GM21360 (cell line): ENCODE results near the gene TMEM184A.
"Not testable (repeated sequence)": the region's sequence is repeated elsewhere in the genome, so short reads cannot be mapped to it uniquely, and the experiment has no call there.

Experiments
- ATAC-seq: cut with Tn5 transposase; IDR thresholded peaks from one replicate; pipeline ENCODE4 v1.9.1; 2021; ENCODE audit warnings: mild to moderate bottlenecking, moderate library complexity; ENCODE audit not compliant: unreplicated experiment

Gene TMEM184A

GRCh38 chr7:1529383-1530116 is 26.5 kb downstream of the TMEM184A start:
- no peak for ATAC-seq

- ATAC-seq: no peak
These were observed 29.7 kb downstream of the TMEM184A start for GRCh38 chr7:1526271-1526754.

GRCh38 chr7:1525409-1525808 is 30.6 kb downstream of the TMEM184A start:
- no peak for ATAC-seq

- no peak for ATAC-seq
These were observed 32.2 kb downstream of the TMEM184A start for GRCh38 chr7:1523844-1524243.

GRCh38 chr7:1523208-1523607 is 32.8 kb downstream of the TMEM184A start:
- ATAC-seq: no peak

- ATAC-seq: no peak
These were observed 34.5 kb downstream of the TMEM184A start for GRCh38 chr7:1521456-1521855.

- ATAC-seq: no peak
These were observed 35.3 kb downstream of the TMEM184A start for GRCh38 chr7:1520539-1521234.

GRCh38 chr7:1519322-1519922 is 36.6 kb downstream of the TMEM184A start:
- ATAC-seq: not testable (repeated sequence)

- ATAC-seq: no peak
These were observed 39.3 kb downstream of the TMEM184A start for GRCh38 chr7:1516586-1517251.

GRCh38 chr7:1515509-1515967 is 40.5 kb downstream of the TMEM184A start:
- not testable (repeated sequence) for ATAC-seq

GRCh38 chr7:1514995-1515401 is 41.0 kb downstream of the TMEM184A start:
- no peak for ATAC-seq

- ATAC-seq: no peak
These were observed 41.6 kb downstream of the TMEM184A start for GRCh38 chr7:1514407-1514806.

GRCh38 chr7:1513657-1514095 is 42.3 kb downstream of the TMEM184A start:
- ATAC-seq: no peak

GRCh38 chr7:1512781-1513656 is 43.0 kb downstream of the TMEM184A start:
- ATAC-seq: no peak

- no peak for ATAC-seq
These were observed 44.3 kb downstream of the TMEM184A start for GRCh38 chr7:1511444-1512422.

GRCh38 chr7:1510780-1511154 is 45.2 kb downstream of the TMEM184A start:
- ATAC-seq: no peak

- no peak for ATAC-seq
These were observed 46.8 kb downstream of the TMEM184A start for GRCh38 chr7:1509226-1509625.

GRCh38 chr7:1508277-1508758 is 47.7 kb downstream of the TMEM184A start:
- ATAC-seq: no peak
